SIG-M5 (cell line): ENCODE data around the gene TMEM258.

ENCODE experiments used
- DNase-seq: peaks from one replicate; lab custom pipeline; 2025; lab: John Stamatoyannopoulos, UW

TMEM258 gene

GRCh38 chr11:61795876-61796526 lies 3.6 kb upstream of the TMEM258 start:
- DNase-seq = no peak

- DNase-seq = no peak
Observed at GRCh38 chr11:61795459-61795858, 3.1 kb upstream of the TMEM258 start.

GRCh38 chr11:61794579-61794978 lies 2.2 kb upstream of the TMEM258 start:
- DNase-seq = no peak

- no peak for DNase-seq
Observed at GRCh38 chr11:61793829-61794204, 1.4 kb upstream of the TMEM258 start.

- DNase-seq = no peak
Observed at GRCh38 chr11:61793083-61793828, 857 bp upstream of the TMEM258 start.

- DNase-seq = no peak
Observed at GRCh38 chr11:61791737-61792309, 576 bp downstream of the TMEM258 start.

- no peak for DNase-seq
Observed at GRCh38 chr11:61787928-61788491, 4.4 kb downstream of the TMEM258 start.

GRCh38 chr11:61785837-61786402 lies 6.5 kb downstream of the TMEM258 start:
- no peak for DNase-seq

- no peak for DNase-seq
Observed at GRCh38 chr11:61784506-61784805, 7.9 kb downstream of the TMEM258 start.

- DNase-seq = no peak
Observed at GRCh38 chr11:61783717-61784505, 8.5 kb downstream of the TMEM258 start.

- DNase-seq = no peak
Observed at GRCh38 chr11:61782841-61783240, 9.6 kb downstream of the TMEM258 start.

GRCh38 chr11:61782299-61782698 lies 10.1 kb downstream of the TMEM258 start:
- DNase-seq = no peak

- DNase-seq = no peak
Observed at GRCh38 chr11:61781585-61781984, 10.8 kb downstream of the TMEM258 start.

- DNase-seq = no peak
Observed at GRCh38 chr11:61780581-61781162, 11.7 kb downstream of the TMEM258 start.

GRCh38 chr11:61779666-61780525 lies 12.5 kb downstream of the TMEM258 start:
- DNase-seq = no peak

- no peak for DNase-seq
Observed at GRCh38 chr11:61778920-61779650, 13.3 kb downstream of the TMEM258 start.

GRCh38 chr11:61778357-61778886 lies 14.0 kb downstream of the TMEM258 start:
- no peak for DNase-seq

GRCh38 chr11:61777234-61778090 lies 14.9 kb downstream of the TMEM258 start:
- DNase-seq = no peak

GRCh38 chr11:61776561-61777075 lies 15.8 kb downstream of the TMEM258 start:
- peak; percentile 5 for DNase-seq
